Activated CD8-positive, alpha-beta T cell treated with anti-CD3 and anti-CD28 coated beads, Interleukin-2, amount 10 ng/mL, durations not matched to agents 7 days and 5 days (primary cell): ENCODE data around the gene FAM153A. TPM values are rescaled to one million over a fixed set of nuclear protein-coding genes. Genes with fewer than 3 reads are reported as not detected.

Experiments used
- total RNA-seq, 2 experiments: library from RNA; stranded (reverse); gene quantifications; one replicate each; pipeline ENCODE4 v1.2.3, GENCODE V29; 2021

Gene FAM153A
- total RNA-seq, 2 experiments from 2014 or later, result 10.4 to 14.3 TPM

Other genes starting within 250 kb of the FAM153A start
- gene FAM193B, start 228.3 kb downstream of the FAM153A start, total RNA-seq, result 100 to 1,000 TPM in 1 of 2 experiments, 10 to 100 TPM in 1; 95.8 to 105 TPM
- gene TMED9, start 190.7 kb downstream of the FAM153A start, total RNA-seq, result 100 to 1,000 TPM; 104 to 109 TPM
- 10 to 100 TPM; 17.3 to 19.5 TPM for gene B4GALT7, start 182.8 kb downstream of the FAM153A start, total RNA-seq
- not detected for gene PROP1, start 213.3 kb upstream of the FAM153A start, total RNA-seq